HG03432 (cell line): Measurements from ENCODE around the gene DMPK.
"Not testable (repeated sequence)": the region's sequence is repeated elsewhere in the genome, so short reads cannot be mapped to it uniquely, and the experiment has no call there.

Experiments
- ATAC-seq: cut with Tn5 transposase; IDR thresholded peaks from one replicate; pipeline ENCODE4 v1.9.1; 2021; ENCODE audit warnings: mild to moderate bottlenecking, moderate library complexity; ENCODE audit not compliant: unreplicated experiment

DMPK gene

DNA sequence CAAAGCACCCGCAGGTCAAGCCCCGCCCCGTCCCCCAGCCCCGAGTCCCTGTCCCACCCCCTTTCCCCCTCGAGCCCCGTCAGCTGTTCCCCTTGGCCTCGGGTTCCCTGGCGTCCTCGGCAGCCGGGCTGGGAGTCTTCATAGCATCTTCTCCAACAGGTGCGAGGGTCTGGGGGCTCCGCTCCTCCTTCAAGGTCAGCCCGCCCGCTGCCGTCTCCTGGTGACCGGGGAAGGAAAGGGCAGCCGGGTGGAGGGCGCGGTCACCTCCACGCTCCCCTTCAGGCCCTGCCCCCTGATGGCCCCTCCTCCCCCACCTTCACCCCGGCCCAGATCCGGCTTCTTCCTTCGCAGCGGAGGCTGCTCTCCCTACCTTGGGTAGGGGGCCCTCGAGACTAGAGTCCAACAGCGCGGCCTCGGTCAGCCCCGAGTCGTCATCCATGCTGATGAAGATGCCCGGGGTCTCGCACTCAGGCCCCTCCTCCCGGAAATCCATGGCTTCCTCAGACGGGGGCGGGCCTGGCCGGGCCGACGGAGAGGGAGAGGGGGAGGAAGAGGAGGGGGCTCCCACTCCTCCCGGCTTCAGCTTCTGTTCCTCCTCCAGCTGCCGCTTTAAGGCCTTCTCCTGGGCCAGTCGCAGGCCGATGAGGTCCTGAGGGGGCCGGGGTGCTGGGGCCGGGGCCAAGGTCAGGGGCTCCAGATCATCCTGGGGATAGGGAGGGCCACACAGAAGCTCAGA, 33.4 kb upstream of the DMPK start:
- no peak for ATAC-seq

DNA sequence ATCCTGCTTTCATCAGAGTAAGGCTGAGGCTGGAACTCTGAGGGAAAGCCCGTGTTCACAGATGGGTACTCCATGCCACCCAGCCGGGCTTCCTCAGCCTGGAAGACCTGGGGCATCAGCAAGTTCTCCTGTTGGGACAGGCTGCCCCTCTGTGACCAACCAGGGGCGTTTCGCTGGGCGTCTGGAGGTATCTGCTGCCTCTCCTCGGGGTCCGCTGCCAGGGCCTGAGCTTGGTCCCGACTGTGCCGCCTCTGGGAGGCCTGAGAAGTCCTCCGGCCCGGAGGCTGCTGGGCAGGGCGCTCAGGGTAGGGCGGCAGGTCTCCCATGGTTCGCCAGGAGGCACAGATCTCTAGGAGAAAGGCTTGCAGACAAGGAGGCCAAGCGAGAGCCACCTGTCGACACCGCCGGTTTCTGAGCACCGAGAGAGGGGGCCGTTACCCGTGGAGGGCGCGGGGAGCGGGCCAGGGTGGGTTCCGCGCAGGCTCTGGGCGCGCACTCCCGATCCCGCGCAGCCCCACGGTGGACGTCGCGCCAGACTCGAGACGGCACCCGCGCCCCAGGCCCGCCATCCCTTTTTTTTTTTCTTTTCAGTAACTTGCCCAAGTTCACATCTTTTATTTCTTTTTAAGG, 32.7 kb upstream of the DMPK start, which contains the start of gene RSPH6A:
TSS of gene RSPH6A (minus strand) at position 458 of the 630 bp plus-strand sequence. CDS start at position 326, 132 bp downstream.
- ATAC-seq, result no peak

DNA sequence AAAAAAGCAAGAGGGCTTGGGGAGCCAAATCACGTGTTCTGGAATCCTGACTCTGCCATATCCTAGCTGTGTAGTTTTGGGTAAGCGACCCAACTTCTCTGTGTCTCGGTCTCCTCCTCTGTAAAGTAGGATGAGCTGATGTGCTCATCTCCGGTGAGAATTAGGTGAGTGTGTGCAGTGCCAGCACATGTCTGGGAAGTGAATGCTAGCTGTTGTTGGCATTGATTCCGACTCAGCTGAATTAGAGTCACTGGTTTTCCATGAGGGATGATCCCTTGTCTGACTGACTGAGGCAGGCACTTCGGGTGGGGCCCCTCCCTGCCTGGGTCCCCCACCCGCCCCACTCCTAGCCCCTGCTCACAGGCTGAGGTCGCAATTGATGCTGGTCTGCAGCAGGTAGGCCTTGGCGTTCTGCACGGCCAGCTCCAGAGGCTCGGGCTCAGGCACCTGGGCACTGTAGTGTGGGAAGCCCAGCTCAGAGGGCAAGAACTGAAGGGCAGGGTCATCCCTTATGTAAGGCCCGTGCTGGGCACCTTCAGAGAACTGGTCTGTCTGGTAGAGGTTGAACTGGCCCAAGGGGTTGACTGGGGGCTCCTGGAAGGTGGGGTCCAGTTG, 32.0 kb upstream of the DMPK start:
- no peak for ATAC-seq

DNA sequence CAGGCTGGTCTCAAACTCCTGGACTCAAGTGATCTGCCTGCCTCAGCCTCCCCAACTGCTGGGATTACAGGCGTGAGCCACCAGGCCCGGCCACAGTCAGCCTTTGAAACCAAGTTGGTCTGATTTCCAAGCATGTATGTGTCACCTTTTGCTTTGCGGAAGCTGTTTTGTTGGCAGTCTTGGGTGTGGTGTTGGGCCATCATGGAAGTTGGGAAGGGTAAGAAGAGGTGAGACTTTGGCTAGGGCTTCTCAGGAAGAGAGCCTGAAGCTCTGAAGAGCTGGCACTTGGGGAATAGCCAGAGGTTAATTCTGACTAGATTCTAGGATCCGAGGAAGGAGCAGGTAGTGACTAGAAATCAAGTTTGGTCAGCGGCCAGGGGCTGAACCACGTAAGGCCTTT, 30.0 kb upstream of the DMPK start:
- ATAC-seq, result no peak

DNA sequence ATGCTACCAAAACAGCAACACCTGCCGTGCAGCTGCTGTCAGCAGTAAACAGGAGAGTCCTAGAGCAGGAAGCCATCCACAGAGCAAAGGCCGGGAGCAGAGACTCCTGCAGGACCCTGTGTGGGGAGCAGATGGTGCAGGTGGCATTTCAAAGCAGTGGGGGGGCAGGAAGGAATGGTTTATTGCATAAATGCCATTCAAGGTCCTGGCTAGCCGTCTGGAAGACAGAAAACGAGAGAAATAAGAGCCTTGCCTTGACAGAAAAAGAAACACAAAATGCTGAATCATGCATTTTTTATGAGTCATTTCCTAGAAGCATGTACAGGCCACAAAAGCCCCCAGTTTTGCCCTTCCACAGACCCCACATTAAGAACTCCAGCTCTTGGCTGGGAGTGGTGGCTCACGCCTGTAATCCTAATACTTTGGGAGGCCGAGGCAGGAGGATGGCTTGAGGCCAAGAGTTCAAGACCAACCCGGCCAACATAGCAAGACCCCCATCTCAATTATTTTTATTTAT, 27.4 kb upstream of the DMPK start:
- ATAC-seq, result no peak

DNA sequence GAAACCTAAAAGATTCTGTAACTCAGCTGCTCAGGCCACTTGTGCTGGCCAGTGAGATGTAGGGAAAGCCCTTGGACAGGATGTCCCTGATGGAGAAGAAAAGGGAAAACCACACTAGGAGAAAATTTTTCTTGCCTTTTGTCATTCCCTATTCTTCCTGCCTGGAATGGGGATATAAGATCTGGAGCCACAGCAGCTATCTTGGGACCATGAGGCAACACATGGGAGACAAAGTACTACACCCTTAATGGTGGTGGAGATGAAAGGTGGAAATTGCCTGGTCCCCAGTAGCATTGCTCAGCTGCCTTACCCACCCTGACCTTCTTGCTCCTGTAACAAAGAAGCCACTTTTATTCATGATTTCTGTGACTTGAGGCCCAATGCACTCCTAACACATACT, 23.4 kb upstream of the DMPK start:
- no peak for ATAC-seq

DNA sequence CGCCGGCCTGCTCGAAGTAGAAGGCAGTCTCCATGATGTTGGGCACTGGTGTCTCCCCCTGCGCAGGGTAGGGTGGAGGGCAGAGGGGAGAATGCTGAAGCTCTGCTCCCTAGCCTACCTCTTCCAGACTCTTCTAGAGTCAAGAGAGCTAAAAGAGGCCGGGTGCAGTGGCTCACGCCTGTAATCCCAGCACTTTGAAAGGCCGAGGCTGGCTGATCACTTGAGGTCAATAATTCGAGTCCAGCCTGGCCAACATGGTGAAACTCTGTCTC, 22.6 kb upstream of the DMPK start:
- no peak for ATAC-seq

DNA sequence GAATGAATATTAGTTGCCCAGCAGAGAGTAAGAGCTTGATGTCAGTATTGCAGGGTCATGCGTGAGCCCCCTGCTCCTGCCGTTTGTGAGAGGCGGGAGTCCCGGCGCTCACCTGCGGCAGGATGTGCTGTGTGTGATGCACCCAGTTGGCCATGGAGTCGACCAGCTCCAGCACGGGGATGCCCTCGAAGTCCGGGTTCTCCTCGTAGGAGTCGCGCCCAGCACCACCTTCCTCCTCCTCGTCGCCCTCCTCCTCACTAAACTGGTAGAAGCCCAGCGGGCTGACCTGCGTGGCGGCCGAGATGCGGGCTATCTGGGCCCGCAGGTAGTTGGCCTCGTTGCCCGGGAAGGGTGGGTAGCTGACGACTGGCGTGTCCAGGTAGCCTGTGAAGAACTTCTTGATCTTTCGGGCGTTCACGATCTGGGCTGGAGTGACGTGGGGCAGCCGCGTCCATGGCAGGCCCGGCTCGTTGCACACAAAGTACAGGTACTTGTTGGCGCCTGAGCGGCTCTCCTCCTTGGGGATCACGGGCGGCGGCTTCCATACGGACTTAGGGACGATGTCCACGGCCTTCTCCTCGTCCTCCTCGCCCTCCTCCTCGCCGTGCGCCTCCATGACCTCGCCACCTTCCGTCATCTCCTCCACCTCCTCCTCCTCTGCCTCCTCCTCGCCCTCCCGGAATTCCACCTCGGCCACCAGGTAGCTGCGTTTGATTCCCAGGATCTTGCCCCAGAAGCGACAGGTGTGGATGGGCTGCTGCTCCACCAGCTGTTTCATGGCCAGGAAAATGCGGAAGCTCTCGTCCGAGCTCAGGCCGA, 22.1 kb upstream of the DMPK start:
- ATAC-seq, result no peak

DNA sequence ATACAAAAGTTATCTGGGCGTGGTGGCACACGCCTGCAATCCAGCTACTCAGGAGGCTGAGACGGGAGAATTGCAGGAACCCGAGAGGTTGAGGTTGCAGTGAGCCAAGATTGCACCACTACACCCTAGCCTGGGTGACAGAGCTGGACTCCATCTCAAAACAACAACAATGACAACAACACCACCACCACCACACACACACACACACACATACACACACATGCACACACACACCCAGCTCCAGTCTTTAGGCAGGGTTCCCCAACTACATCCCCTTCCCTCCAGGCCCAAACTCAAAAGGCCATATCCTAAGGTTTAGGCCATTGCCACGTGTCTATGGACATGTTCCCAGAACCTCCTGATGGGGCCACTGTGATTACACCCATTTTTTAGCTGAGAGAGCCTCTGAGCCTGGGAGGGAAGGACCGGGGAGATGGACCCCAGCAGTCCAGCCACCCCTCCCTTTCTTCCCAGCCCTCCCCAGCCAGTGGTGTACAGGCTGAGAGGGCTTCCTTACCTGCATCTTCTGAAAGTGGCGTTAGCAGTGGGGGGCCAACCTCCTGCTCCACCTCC, 19.4 kb upstream of the DMPK start:
- ATAC-seq, result no peak

DNA sequence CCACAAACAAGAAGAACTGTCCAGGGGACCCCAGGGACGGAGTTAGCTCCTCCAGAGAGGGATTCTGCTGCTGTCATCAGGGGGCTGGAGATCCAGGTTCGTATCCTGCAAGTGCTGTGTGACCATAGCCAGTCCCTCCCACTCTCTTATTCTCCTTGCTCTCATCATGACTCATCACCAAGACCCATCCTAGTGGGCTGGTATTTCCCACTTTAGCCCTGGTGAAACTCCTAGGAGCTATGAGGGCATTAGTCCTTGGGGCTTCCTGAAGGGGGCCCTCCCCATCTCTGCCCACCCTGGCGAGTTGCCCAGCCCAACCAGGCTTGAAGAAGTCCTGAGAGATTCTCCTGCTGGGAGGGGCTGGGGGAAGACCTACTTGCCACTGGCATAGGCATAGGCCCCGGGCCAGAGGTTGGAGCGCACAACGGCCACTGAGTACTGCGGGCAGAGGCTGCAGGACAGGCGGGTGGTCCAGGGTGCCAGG, 17.8 kb upstream of the DMPK start:
- ATAC-seq, result no peak

DNA sequence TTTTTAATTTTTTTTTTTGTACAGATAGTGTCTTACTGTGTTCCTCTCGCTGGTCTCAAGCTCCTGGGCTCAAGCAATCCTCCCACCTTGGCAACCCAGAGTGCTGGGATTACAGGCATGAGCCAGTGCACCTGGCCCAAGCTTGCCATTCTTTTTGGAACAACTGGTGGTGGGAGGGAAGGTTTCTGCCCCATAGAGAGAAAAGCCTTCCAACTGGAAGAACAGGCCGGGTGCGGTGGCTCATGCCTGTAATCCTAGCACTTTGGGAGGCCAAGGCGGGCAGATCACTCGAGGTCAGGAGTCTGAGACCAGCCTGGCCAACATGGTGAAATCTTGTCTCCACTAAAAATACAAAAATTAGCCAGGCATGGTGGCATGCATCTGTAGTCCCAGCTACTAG, 17.3 kb upstream of the DMPK start:
- ATAC-seq, result not testable (repeated sequence)

DNA sequence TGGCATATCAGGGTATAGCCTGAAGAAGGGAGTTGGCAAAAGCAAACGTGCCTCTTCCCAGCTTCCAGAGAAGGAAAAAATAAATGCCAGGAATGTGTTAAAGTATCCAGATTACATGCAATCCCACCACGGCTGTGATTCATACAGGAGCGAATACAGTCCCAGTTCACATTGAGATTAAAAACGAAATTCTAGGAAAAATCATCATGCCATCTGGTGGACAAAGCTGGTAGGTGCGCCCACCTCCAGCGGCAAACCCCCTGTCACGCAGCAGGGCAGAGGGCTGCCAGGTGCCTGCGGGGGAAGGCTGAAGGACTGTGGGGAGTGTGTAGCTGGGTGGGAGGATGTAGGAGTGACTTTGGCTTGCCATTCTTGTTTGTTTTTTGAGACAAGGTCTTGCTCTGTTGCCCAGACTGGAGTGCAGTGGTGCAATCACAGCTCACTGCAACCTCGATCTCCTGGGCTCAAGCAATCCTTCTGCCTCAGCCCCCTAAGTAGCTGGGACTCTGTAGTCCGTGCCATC, 16.8 kb upstream of the DMPK start:
- ATAC-seq, result no peak

DNA sequence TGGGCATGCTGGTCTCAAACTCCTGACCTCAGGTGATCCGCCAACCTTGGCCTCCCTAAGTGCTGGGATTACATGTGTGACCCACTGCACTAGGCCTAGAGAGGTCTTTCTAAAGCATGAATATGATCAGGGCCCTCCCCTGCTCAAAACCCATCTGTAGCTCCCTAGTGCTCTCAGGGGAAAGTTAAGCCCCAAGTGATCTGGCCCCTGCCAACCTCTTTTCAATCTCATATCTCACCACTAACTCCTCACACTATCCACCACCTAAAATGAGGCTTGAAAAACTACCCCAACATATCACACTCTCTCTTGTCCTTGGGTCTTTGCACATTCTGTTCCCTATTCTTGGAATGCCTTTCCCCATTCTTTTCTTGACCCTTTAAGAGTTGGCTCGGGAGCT, 12.3 kb upstream of the DMPK start:
- no peak for ATAC-seq

DNA sequence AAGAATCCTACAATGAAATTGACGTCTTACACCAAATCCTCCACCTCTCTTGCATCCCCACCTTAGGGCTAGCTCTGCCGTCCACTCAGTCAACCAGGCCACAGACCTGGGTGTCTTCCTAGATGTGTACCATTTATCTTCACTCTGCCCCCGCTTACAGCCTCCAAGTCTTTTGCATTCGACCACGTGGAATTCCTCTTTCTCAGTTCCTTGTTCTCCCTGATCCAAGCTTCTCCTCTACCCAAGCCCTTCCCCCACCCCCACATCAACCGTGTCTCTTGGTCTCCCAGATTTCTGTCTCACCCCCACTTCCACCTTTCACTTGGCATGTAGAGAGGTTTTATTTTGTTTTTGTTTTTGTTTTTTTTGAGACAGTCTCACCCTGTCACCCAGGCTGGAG, 11.6 kb upstream of the DMPK start:
- no peak for ATAC-seq

DNA sequence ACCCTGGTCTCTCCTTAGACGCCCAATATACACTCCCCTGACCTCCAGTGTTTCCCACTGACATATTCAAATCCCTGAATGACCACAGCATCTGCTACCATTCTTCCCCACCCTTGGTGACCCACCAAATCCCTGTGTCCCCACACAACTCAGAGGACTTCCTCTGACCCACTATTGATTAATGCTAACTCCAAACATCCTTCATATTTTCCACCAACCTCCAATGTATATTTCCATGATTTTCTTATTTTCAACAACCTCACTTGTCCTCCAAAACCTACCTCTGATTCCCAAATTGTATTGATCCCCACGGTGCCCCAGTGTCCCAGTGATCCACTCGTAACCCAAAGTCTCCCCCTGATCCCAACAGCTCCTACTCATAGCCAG, 10.9 kb upstream of the DMPK start:
- ATAC-seq, result no peak

DNA sequence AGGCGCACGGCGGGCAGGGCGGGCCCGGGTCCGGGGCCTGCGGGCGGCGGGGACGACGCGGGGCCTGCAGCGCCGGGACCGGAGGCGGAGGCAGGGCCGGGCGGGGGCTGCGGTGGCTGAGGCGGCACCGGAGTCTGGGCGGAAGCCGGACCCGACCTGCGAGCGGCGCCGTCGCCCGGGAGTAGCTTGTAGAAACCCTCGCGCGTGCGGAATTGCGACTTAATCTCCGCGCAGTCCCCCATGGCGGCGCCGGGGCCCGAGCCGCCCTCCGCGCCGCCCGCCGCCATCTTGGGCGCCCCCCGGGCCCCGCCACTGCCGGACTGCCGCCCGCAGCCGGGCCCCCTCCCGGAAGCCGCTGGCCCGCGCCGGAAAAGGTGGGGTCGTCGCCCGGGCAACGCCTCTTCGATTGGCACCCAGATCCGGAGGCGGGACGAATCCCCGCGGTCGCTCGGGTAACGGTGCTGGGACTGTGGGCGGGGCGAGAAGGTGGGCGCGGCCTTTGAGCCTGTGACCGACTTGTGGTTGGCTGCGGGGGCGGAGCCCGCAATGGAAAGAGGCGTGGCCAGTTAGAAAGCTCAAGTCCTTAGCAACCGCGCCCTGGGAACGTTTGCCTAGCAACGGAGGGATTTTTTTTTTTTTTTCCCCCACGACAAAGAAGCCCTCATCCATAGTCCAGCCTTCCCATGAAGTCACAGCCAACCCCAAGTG, 10.3 kb upstream of the DMPK start, which contains the start of gene DMWD:
TSS of gene DMWD (minus strand) at position 376 of the 708 bp plus-strand sequence. CDS start at position 287, 89 bp downstream.
- ATAC-seq, result peak; percentile 88

DNA sequence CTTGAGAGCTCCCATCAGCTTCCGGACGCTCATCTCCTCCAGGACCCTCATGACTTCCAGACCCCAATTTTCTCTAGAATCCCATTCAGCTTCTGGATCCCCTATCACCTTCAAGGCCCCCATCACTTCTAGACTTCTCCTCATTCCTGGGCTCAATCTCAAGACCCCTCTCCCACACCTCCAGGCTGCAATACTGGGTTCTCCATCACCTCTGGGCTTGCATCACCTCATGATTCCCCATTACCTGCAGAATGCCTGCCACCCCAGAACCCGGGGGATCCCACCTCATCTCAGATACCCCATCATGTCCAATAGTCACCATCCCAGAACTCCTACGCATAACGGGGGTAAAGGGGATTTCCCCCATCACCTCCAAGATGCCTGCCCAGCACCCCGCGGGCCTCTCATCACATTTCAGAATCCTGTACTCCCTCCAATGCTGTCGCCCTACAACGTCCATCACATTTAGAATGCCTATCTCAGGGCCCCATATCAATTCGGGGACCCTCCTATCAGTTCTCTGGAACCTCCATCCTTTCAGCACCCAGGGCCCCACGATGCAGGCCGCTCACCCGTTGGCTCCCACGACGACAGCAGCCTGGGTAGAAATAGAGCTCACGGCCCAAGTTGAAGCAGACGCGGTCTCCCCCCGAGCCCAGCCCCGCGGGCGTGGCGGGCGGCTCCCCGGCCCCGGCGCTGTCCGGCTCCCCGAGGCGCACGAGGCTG, 9.6 kb upstream of the DMPK start:
- peak; percentile 29 for ATAC-seq

DNA sequence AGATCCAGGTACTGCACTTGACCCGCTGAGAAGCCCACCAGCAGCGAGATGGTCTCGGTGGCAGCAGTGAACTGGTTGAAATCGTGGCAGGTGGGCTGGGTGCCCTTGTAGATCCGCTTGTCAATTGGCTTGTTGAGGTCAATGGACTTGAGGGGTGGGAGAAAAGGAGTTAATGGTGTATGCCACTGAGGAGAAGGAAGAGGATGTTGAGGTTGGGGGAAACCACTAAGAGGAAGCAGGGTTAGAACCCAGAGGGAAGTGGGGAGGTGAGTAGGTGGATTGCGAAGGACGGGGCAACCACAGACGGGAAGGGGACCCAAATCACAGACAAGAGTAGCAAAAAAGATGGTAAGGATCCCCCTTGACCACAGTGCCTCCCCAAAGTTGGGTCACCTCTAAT, 8.7 kb upstream of the DMPK start:
- ATAC-seq, result no peak

DNA sequence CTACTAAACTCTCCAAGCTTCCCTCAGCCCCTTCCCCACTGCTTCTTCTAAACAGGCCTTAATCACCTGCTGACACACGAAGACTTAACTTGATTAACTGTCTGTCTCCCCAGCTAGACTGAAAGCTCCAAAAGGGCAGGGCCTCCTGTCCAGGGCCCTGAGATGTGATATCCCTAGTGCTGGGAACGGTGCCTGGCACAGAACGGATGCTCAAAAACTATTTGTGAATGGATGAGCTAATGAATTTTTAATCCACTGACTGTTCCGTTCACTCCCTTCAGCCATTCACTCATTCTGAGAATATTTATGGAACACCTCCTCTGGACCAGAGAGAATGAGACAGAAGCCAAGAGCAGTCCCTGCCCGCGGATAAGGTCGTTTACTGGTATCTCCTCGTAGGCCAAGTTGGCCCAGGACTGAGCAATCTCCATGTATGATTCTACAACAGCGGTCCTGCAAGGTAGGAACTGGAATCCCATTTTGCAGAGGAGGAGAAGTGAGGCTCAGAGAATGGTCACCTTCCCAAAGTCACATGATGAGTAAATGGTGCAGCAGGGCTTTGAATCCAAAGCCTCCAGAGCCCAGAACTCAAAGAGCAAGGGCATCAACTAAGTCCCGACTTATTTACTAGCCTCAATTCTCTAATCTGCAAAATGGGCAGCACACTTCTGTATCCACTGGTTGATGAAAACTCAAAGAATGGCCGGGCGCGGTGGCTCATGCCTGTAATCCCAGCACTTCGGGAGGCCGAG, 6.9 kb upstream of the DMPK start:
- ATAC-seq, result no peak
